Renal cortex interstitium (tissue), 15 donors: ENCODE results near the gene SLC6A2. TPM values are rescaled to one million over a fixed set of nuclear protein-coding genes. Genes with fewer than 3 reads are reported as not detected.
"Not testable (repeated sequence)": the region's sequence is repeated elsewhere in the genome, so short reads cannot be mapped to it uniquely, and the experiment has no call there.

Experiments
- DNase-seq, 11 donors: peaks; one replicate each; pipeline ENCODE4 v3.0.0-alpha.2; 2013; ENCODE audit warnings: low read depth in 9 of 11, low spot score in 4 of 11; ENCODE audit errors: extremely low read depth in 1 of 11
- long read RNA-seq, 16 experiments: transcript quantifications; one replicate each; lab custom pipeline, GENCODE V29; 2026
- polyA plus RNA-seq, 3 donors: library from polyadenylated mRNA; unstranded; fragments of 120-200 nt; gene quantifications; one replicate each; pipeline ENCODE4 v1.2.1, GENCODE V29; 2013; ENCODE audit not compliant: insufficient read length in 3 of 3

The SLC6A2 gene
- polyA plus RNA-seq, result under 1 TPM; 0.08 to 0.17 (median 0.10) TPM
- long read RNA-seq, donor 1, result 0 reads
- long read RNA-seq, donor 2, result 0 reads
- long read RNA-seq, donor 3, result 0 reads
- long read RNA-seq, donor 4, result 0 reads
- long read RNA-seq, donor 5, result 0 reads
- long read RNA-seq, donor 6, result 0 reads
- long read RNA-seq, donor 7, result 0 reads
- long read RNA-seq, donor 8, result 0 reads
- long read RNA-seq, donor 9, result 0 reads
- long read RNA-seq, donor 10, result 0 reads
- long read RNA-seq, donor 11, result 0 reads
- long read RNA-seq, donor 12, result 0 reads
- long read RNA-seq, donor 13, result 0 reads
- long read RNA-seq, donor 14, result 0 reads
- long read RNA-seq, donor 15, result 0 reads
- long read RNA-seq, donor 16, result 0 reads

DNA sequence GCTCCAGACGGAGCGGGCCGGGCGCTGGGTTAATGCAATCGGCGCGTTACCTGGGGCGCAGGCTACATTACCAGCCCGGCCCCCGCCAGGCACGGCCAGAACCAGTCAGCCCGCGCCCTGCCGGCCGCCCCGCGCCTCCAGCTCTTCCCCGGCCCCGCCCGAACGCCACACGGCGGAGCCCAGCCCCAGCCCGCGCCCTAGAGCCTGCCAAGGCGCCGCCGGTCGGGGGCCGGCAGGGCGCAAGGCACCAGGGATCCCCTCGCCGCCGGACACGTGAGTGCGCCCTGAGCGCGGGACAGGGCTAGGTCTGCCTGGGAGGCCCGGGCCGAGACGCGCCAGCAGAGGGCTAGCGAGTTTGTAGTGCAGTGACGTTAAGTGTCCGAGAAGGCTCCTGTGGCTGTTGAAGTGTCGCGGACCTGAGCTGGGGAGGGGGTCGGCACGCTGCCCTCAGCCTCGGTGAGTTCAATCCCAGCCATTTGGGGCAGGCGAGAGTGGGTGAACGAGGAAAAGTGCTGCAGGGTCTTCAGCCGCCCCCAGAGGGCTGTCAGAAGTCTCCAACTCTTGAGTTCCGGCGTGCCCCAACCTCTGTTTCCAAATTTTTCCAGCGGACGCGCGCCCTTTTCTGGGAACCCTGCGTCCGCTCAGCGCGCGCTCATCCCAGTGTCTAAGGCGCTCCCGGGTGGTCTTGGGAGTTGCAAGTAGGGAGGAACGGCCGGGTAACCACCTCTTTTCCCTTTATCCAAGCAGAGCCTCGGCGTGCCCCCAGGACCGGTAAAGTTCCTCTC, at the start of gene SLC6A2:
SLC6A2 (plus strand) TSS at position 92 of the 785 bp plus-strand sequence. CDS start 707 bp downstream, outside the sequence.
- peak in 1 of 11 donors; percentile 6 for DNase-seq

DNA sequence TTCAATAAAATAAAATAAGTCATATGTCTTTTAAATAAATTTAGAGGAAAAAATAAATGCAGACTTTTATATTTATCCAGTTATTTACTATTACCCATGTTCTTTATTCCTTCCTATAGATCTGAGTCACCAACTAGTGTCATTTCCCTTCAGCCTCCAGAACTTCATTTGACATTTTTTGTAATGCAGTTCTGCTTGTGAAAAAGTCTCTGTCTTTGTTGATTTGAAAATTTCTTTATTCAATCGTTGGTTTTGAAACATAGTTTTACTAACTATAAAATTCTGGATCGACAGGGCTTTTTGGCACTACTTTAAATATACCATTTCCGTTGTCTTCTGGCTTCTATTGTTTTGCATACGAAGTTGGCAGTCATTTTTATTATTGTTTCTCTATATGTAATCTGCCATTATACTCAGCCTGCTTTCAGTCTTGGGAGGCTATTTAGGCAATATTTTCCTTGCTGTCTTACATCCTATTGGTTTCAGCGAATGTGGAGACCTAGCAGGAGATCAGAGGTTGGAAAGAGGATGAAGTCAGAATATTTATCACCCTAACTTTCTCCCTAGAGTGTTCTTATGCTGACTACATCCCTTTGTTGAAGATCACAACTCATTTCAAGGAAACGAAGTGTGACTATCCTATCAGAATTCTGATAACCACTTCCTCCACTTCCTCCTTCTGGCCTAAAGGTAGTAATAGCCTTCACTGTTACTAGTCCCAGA, 42.0 kb upstream of the SLC6A2 start:
- no peak for DNase-seq

DNA sequence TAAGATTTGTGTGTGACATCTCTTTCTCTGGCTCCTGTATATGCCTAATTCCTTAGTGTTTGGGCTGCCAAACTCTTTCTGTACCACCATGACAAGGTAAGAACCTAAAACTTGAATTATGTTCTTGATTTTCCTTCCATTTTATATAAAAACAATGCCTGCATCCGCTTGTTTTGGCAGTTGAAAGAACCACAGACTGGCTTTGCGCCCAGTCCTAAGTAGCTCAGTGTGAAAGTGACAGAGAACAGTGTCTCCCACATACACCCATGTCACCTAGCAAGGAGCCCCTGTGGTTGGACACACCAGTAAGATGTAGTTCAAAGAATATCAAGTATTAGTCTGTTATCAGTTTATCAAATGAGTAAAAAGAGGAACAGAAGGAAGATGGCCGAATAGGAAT, 40.7 kb upstream of the SLC6A2 start:
- DNase-seq, result no peak

DNA sequence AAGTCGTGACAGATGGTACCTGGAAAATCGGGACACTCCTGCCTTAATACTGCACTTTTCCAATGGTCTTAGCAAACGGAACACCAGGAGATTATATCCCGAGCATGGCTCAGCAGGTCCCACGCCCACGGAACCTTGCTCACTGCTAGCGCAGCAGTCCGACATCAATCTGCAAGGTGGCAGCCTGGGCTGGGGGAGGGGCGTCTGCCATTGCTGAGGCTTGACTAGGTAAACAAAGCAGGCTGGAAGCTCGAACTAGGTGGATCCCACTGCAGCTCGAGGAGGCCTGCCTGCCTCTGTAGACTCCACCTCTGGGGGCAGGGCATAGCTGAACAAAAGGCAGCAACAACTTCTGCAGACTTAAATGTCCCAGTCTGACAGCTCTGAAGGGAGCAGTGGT, 40.1 kb upstream of the SLC6A2 start:
- DNase-seq, result not testable (repeated sequence)

DNA sequence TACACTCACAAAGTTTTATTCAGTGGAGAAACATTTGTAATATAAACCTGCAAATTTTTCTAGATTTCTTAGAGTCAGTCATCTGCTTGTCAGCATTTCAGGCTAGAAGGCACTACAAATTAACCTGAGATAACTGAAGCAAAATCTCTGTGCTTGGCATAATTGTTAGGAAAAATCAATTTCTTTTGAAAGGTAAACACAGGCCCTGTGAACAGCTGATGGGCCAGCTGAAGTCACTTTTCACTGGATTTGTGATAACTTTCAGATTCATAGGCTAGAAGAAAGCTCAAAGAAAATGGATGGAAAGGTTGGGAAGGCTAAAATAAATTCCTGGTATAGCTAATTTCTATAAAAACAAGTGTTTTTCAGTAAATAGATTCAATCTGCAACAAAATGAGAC, 34.0 kb upstream of the SLC6A2 start:
- DNase-seq, result no peak

DNA sequence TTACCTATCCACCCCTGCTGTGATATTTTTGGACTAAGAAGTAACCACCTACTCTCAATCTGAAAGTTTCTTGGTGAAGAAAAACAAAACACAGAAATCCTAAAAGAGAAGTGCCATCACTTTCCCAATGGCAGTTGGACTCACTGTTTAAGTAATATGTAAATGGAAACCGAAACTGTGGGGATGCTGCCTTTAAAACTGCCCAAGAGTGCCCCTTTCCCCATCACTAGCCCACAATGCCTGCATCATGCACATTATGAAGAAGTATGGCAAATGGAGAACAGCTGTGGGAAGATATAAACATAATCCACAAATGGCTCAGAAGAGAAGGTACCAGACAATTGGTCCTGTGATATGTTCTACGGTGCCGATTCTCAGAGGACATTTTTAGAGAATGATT, 33.5 kb upstream of the SLC6A2 start:
- no peak for DNase-seq

DNA sequence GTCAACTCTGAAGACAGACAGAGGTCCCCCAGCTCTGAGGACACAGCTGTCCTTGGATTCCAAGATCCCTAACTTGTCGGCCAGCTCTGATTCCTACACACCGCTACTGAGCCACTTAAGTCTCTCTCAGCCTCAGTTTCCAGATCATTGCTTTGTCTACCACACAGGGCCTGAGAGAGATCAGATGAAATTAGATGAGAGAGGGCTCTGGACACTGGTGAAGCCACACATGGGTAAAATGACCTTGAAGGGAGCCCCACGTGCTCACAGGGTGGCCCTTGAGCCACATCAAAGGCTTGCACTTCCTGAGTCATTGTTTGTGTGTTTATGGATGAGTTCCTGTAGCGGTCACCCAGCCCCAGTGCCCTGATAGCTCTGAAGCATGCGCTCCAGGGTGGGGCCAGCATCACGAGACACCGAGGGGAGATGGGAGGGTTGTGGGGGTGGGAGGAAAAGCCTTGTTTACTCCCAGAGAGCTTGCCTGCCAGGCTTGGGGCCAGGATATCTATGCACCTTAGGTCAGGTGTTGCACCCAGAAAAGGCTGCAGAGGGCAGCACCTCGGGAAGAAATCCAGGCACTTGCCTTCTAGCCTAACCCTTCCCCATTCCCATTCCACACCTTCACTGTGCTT, 32.7 kb upstream of the SLC6A2 start:
- DNase-seq, result no peak

DNA sequence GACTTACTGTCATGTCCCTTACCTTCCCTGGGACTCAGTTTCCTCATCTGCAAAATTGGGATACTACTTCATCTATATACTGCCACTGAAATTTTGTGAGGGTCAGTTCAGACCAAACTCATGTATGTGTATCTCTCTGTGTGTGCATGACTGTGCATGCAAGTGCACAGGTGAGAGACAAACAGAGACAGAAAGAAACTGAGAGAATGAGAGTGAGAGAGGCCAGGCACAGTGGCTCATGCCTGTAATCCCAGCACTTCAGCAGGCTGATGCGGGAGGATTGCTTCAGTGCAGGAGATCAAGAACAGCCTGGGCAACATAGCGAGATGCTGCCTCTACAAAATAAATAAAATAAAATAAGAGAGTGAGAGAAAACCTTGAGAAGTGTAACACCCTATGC, 32.1 kb upstream of the SLC6A2 start:
- DNase-seq, result no peak

DNA sequence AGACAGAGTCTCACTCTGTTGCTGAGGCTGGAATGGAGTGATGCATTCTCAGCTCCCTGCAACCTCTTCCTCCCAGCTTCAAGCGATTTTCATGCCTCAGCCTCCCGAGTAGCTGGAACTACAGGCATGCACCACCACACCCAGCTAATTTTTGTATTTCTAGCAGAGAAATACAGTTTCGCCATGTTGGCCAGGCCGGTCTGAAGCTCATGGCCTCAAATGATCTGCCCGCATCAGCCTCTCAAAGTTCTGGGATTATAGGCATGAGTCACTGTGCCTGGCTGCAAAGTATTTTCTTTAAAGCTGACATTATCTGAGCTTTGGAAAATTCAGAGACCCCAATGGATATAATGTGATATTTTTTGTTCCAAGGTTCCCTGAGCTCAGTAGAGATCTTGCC, 31.1 kb upstream of the SLC6A2 start:
- DNase-seq, result no peak

DNA sequence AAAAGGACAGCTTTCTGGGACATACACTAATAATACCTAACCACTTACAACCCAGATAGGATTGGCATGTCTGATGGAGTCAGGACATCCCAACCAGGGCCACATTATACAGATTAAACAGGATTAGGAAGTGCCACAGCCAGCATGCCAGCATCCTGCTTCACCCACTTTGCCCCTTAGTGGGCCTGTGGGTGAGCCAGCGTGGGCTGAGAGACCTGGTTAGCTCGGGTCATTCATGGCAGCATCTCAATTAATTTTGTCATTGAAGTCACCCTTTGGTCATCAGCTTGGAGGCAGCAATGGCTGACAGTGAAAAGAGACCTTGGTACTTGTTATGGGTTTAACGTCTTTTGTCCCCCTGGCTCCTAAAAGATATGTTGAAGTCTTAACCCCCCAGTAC, 29.9 kb upstream of the SLC6A2 start:
- DNase-seq, result no peak

DNA sequence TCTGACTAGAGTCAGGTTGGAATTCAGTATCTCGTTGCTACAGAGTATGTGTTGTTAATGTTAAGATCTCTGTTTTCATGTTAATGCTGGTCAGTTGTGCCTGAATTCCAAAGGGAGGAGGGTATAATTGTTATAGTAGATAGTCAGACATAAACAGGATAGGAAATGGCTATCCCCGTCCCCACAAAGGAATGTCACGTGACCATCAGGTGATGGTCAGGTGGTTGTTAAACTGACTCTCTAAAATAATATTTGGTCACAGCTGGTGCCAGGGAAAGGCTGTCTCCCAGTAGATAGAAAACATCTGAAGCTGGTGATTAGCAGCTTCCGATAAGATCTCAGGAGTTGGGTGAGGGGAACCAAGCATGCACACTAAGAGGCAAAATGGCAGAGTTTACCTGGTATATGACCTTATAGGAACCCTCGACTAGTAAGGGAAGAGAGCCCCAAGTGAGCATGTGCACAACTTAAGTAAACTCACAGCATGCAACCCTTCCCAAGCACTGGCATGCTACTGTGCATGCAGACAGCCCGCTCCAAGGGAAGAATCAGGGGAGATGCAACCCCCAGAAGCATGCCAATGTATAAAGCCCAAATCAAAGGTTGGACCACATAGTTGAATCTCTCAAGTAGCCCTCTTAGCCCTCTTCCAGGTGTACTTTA, 27.4 kb upstream of the SLC6A2 start:
- DNase-seq, result no peak

DNA sequence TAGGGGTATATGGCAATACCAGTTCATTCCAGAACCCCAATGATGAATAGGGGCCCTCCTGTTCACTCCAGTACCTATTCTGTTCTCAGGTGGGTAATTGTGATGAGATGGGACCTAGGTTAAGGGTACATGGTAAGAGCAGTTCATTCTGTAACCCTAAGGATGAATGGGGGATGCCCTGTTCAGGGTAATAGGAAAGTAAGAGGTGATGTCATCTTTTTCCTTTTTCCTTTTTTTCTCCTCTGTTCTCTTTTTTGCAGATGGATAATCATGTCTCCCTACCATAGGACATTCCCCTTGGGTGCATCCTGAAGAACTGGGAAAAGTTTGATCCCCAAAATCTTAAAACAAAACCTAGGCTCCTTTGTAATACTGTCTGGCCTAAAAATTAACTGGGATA, 25.0 kb upstream of the SLC6A2 start:
- DNase-seq, result no peak

DNA sequence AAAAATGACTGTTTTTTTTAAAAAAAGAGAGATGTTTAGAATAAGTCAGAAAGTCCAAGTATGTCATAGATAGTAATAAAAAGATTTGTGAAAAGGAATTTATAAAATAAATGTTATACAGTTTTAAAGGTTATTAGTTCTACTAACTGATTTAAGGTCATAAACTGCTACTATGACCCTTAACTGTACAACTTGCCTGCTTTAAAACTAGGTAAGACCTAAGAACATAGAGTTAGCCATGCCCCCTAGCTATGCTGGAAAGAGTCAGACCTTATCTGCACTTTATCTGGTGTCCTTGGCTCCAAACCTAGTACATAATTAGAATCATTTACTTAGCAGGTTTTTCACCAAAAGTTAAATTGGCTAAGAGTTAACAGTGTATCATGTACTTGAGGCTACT, 23.5 kb upstream of the SLC6A2 start:
- DNase-seq, result no peak

DNA sequence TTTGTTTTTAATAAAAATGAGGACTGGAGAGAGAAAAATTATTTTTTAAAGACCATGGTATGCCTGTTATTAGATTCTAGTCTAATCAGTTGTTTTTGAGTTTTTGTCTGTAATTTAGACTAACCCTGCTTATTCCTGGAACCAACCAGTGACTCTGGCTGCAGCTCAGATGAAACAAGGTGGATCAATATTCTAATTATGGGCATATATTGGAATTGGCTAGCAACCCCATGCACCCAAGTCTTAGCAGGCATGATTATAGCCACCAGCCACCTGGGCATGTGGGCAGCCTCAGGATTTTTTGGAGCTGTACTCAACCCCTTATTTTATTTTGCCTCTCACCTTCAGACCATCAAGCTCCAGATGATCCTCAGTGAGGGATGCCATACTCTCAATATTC, 21.6 kb upstream of the SLC6A2 start:
- DNase-seq, result no peak

DNA sequence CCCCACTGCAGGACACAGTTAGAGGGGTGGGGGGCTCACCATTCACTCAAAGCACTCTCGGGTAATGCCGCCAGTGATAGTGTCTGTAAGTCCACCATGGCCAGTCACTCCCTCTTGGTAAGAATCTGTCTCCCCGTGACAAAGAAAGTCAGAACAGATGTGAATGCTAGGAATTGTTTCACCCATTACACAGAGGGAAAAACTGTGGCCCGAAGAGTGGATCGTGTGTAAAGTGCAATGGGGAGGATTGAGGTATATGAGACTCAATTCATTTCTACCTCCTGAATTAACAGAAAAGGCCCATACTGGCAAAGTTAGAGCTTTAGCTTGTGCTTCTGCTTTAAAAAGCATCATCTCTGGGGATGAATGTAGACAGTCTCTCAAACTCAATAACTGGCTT, 17.5 kb upstream of the SLC6A2 start:
- no peak for DNase-seq

DNA sequence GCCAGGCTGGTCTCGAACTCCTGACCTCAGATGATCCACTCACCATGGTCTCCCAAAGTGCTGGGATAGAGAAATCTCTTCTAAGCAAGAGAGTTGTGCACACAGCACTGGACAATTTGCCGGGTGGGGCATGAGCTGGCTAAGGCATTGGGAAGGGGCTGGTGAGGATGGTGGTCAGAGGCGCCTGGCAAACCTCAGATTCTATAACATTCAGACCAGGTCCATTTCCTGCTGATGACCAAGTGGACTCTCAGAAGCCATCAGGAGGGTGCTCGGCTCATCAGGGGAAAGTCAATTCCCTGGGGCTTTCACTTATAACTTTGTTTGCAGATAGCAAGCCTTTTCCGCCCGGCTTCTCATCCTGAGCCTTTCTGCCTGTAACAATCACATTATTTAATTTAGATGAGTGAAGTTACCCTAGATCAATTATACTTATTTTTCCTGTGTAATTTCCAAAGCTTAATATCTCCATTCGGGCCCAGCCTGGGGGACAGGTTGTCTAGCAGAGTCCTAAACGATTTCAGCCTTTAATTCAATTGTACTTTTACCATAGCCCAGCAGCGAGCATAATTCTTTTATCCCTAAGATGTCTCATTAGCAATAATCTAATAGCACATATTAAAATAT, 15.0 kb upstream of the SLC6A2 start:
- DNase-seq, result no peak

DNA sequence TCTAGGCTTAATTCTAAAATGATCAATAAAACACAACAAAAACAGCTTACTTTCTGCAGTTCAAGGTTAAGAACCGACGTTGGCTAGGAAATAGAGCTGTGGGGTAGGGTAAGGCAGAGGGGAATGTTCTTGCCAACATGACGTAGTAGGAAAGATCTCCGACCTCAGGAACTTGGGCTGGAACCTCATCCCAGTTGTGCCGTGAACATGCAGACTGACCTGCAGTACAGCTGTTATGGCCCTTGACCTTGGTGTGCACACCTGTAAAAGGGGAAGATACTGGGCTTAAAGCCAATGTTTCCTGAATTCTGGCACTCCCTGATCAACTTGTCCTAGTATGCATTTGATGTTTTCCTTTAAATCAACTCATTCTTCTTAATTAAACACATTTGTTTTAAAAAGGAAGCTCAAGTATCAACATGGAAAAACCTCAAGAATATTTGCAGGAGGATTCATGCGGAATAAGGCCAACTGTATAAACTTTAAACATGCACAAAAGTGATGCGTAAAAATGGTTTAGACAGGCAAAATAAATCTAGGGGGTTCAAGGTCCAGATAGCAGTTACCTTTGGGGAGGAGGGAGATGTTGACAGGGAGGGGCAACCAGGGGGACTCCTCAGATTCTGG, 14.2 kb upstream of the SLC6A2 start:
- DNase-seq, result no peak

DNA sequence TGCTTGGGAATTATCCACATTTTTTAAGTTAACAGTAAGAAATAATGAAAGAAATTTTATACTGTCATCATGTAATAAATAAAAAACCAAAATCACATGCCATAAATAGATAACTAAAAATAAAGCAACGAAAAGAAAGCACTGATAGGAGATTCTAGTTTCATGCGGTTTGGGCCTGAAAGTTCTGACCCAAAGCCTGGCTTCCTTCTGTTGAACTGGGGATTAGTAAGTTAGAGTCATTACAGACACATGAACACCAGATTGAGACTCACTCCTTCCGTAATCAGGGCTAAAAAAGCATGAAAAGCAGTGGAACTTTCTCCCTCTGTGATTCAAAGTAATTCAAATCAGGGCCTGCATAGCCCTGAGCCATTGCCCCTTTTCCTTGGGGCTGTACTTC, 13.2 kb upstream of the SLC6A2 start:
- no peak for DNase-seq
